H1 (cell line): Measurements from ENCODE around the gene MIF4GD. TPM values are rescaled to one million over a fixed set of nuclear protein-coding genes. Genes with fewer than 3 reads are reported as not detected.
A peak's percentile ranks its signal among the peaks of the same experiment; 100 is the strongest.

Experiments used
- ASH2L ChIP-seq: fragments of 200-600, 300-600 bp; sonication (generic); IDR thresholded peaks from one replicate; pipeline ENCODE4 v1.7.1; 2017; ENCODE audit warnings: low read length
- ATF3 ChIP-seq: IDR thresholded peaks from 2 replicates; pipeline ENCODE4 v1.6.1; 2011; ENCODE audit warnings: low read depth, mild to moderate bottlenecking, low read length; ENCODE audit not compliant: insufficient read depth
- BACH1 ChIP-seq: IDR thresholded peaks from 2 replicates; pipeline ENCODE4 v1.6.1; 2012; ENCODE audit warnings: low read length, improper control_type of control experiment
- EZH2 ChIP-seq: fragments of 200-600 bp; sonication (generic); IDR thresholded peaks from 2 replicates; pipeline ENCODE4 v1.7.1; 2012; ENCODE audit warnings: low read depth, mild to moderate bottlenecking, moderate library complexity, low read length, inconsistent platforms; ENCODE audit not compliant: severe bottlenecking
- HDAC6 ChIP-seq: IDR thresholded peaks from one replicate; pipeline ENCODE4 v1.7.1; 2012; ENCODE audit warnings: low read depth, mild to moderate bottlenecking, inconsistent platforms, low read length, moderate library complexity
- KDM4A ChIP-seq: IDR thresholded peaks from one replicate; pipeline ENCODE4 v1.7.1; 2012; ENCODE audit warnings: low read depth, mild to moderate bottlenecking, moderate library complexity, low read length, inconsistent platforms; ENCODE audit not compliant: severe bottlenecking
- KDM5A ChIP-seq: fragments of 200-600 bp; IDR thresholded peaks from 2 replicates; pipeline ENCODE4 v1.7.1; 2012; ENCODE audit warnings: mild to moderate bottlenecking, low read length, inconsistent platforms, mixed read lengths
- NANOG ChIP-seq: IDR thresholded peaks from 2 replicates; pipeline ENCODE4 v1.6.1; 2011; ENCODE audit warnings: low read length, low read depth, mild to moderate bottlenecking, inconsistent platforms; ENCODE audit not compliant: insufficient read depth, poor library complexity, severe bottlenecking
- POLR2AphosphoS5 ChIP-seq: IDR thresholded peaks from 2 replicates; pipeline ENCODE4 v1.6.1; 2011; ENCODE audit warnings: low read depth, low read length
- RAD21 ChIP-seq, 2 experiments: IDR thresholded peaks in 1 of 2; conservative IDR thresholded peaks in 1 of 2; 2 replicates each; pipeline ENCODE4 v1.6.1; 2011; ENCODE audit warnings: low read depth in 2 of 2, low read length in 2 of 2, improper control_type of control experiment in 1 of 2, inconsistent platforms in 1 of 2, mild to moderate bottlenecking in 1 of 2, moderate library complexity in 1 of 2
- RBBP5 ChIP-seq: IDR thresholded peaks from 2 replicates; pipeline ENCODE4 v1.7.1; 2012; ENCODE audit warnings: low read depth, mild to moderate bottlenecking, inconsistent platforms, low read length, moderate library complexity, borderline replicate concordance
- RNF2 ChIP-seq: fragments of 200-900, 300-1000 bp; sonication (generic); IDR thresholded peaks from 2 replicates; pipeline ENCODE4 v1.7.1; 2016; ENCODE audit warnings: borderline replicate concordance, low read depth, mild to moderate bottlenecking, antibody characterized with exemption, low read length; ENCODE audit not compliant: poor library complexity, severe bottlenecking; ENCODE audit errors: missing control alignments
- SIN3A ChIP-seq, 2 experiments: IDR thresholded peaks in 1 of 2; conservative IDR thresholded peaks in 1 of 2; 2 replicates each; pipeline ENCODE4 v1.6.1; 2011 to 2012; ENCODE audit warnings: low read length in 2 of 2, improper control_type of control experiment in 1 of 2, low read depth in 1 of 2, mild to moderate bottlenecking in 1 of 2
- SIRT6 ChIP-seq: IDR thresholded peaks from one replicate; pipeline ENCODE4 v1.7.1; 2012; ENCODE audit warnings: low read length, inconsistent platforms
- SP4 ChIP-seq: IDR thresholded peaks from 2 replicates; pipeline ENCODE4 v1.6.1; 2012; ENCODE audit warnings: low read length, inconsistent platforms
- SRF ChIP-seq: IDR thresholded peaks from 2 replicates; pipeline ENCODE4 v1.6.1; 2011; ENCODE audit warnings: mild to moderate bottlenecking, low read depth, low read length, moderate library complexity
- TAF1 ChIP-seq: IDR thresholded peaks from 2 replicates; pipeline ENCODE4 v1.6.1; 2011; ENCODE audit warnings: mild to moderate bottlenecking, low read depth, low read length
- TAF7 ChIP-seq: optimal IDR thresholded peaks from 2 replicates; pipeline ENCODE3; 2011; ENCODE audit warnings: low read depth, mild to moderate bottlenecking, inconsistent platforms, low read length, moderate library complexity, borderline replicate concordance
- TBP ChIP-seq: IDR thresholded peaks from 2 replicates; pipeline ENCODE4 v1.6.1; 2011; ENCODE audit warnings: low read depth, low read length, improper control_type of control experiment
- TCF12 ChIP-seq: IDR thresholded peaks from 2 replicates; pipeline ENCODE4 v1.6.1; 2011; ENCODE audit warnings: low read depth, mild to moderate bottlenecking, low read length
- ZNF274 ChIP-seq: IDR thresholded peaks from 2 replicates; pipeline ENCODE4 v1.7.0; 2012; ENCODE audit warnings: low read length, borderline replicate concordance; ENCODE audit errors: extremely low read depth
- polyA plus RNA-seq, 7 experiments: library from polyadenylated mRNA; depleted of rRNA in 3 of 7; stranded (reverse) in 5 of 7; unstranded in 2 of 7; fragments of >200 nt in 5 of 7; fragments of 200-250 nt in 2 of 7; gene quantifications; 1 replicate in 5 of 7; 2 replicates in 1 of 7; 4 replicates in 1 of 7; pipeline versions ENCODE4 v1.2.1 to v1.2.3, GENCODE V29; 2011 to 2013; ENCODE audit warnings: missing spikeins in 2 of 7, mixed read lengths in 2 of 7
- total RNA-seq: library from RNA; stranded (reverse); fragmentation: NEBNext Ultra II Directional; extraction: Animal tissue kit (Norgen Biotek cat#: 25700); gene quantifications from 2 replicates; pipeline ENCODE4 v1.2.1, GENCODE V29; 2021
- TF ChIP-seq, protein P1 (sequence below): IDR thresholded peaks from 2 replicates; pipeline ENCODE4 v1.6.1; 2012; ENCODE audit warnings: low read length, inconsistent platforms
- TF ChIP-seq, protein P2 (sequence below): IDR thresholded peaks from 2 replicates; pipeline ENCODE4 v1.6.1; 2012; ENCODE audit warnings: inconsistent platforms

Gene MIF4GD
- total and polyA plus RNA-seq, 2 of the 8 experiments (the other 6 are each of a cell fraction or from before 2014, with no cell fraction given): 16.1 to 51.1 TPM

DNA sequence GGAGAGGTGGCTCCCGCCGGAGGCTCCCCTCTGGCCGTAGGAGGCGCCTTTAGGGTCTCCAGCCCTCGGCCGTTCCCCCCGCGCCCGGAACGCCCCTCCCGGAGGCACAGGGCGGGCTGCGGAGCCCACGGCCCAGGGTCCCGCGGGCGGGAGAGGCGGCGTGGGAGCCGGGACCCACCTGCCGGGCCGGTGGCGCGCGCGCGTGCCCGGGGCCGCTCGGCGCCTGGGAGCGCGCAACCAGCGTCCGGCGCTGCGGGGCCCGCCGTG, at the start of gene MIF4GD (continued):
- TF ChIP-seq RNF2 (no peak), NANOG (no peak), RBBP5 (peak; percentile 77; the same call in 1 of the 2 replicates), POLR2AphosphoS5 (no peak), TCF12 (no peak), TAF7 (peak; percentile 69), SRF (no peak), SIN3A (conservative IDR thresholded peaks at IDR 0.05 in 1 of 2, IDR thresholded peaks at IDR 0.05 in 1 of 2; ENCODE audit: low read depth in 1 of 2, low read length in 2 of 2) (no peak), KDM4A (no peak), HDAC6 (no peak), BACH1 (no peak), KDM5A (no peak), TAF1 (no peak), SP4 (no peak), SIRT6 (no peak), TBP (0 out of 2 replicates have a peak, but pooled peaks have one; percentile 10), ZNF274 (no peak), ATF3 (no peak), RAD21 (IDR thresholded peaks at IDR 0.05 in 1 of 2, conservative IDR thresholded peaks at IDR 0.05 in 1 of 2; ENCODE audit: low read depth in 2 of 2, low read length in 2 of 2) (no peak), EZH2 (no peak), ASH2L (peak; percentile 26)
- TF ChIP-seq, protein P1, sequence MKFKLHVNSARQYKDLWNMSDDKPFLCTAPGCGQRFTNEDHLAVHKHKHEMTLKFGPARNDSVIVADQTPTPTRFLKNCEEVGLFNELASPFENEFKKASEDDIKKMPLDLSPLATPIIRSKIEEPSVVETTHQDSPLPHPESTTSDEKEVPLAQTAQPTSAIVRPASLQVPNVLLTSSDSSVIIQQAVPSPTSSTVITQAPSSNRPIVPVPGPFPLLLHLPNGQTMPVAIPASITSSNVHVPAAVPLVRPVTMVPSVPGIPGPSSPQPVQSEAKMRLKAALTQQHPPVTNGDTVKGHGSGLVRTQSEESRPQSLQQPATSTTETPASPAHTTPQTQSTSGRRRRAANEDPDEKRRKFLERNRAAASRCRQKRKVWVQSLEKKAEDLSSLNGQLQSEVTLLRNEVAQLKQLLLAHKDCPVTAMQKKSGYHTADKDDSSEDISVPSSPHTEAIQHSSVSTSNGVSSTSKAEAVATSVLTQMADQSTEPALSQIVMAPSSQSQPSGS: no peak
- TF ChIP-seq, protein P2, sequence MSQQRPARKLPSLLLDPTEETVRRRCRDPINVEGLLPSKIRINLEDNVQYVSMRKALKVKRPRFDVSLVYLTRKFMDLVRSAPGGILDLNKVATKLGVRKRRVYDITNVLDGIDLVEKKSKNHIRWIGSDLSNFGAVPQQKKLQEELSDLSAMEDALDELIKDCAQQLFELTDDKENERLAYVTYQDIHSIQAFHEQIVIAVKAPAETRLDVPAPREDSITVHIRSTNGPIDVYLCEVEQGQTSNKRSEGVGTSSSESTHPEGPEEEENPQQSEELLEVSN: no peak
